GM23248 (cell line): ENCODE measurements around the gene SLC23A1.
A peak's percentile ranks its signal among the peaks of the same experiment; 100 is the strongest.

Experiments used
- EZH2 ChIP-seq: fragments of 200-600 bp; sonication (generic); IDR thresholded peaks from 2 replicates; pipeline ENCODE4 v1.6.1; 2018; ENCODE audit warnings: antibody characterized with exemption, mild to moderate bottlenecking; ENCODE audit not compliant: insufficient read depth, poor library complexity, severe bottlenecking
- EZH2phosphoT487 ChIP-seq: fragments of 200-600 bp; sonication (generic); IDR thresholded peaks from 2 replicates; pipeline ENCODE4 v1.6.1; 2018; ENCODE audit warnings: antibody characterized with exemption, moderate library complexity, mild to moderate bottlenecking, low read depth; ENCODE audit not compliant: insufficient read depth

- TF ChIP-seq EZH2 = peak; percentile 62
- no peak for TF ChIP-seq EZH2phosphoT487
Measured at GRCh38 chr5:139393497-139394122, 10.5 kb upstream of the SLC23A1 start.
